NCI-H82 (cell line): ENCODE results near the gene SGF29.
A peak's percentile ranks its signal among the peaks of the same experiment; 100 is the strongest.
"Not testable (repeated sequence)": the region's sequence is repeated elsewhere in the genome, so short reads cannot be mapped to it uniquely, and the experiment has no call there.

Experiments
- DNase-seq: peaks from one replicate; lab custom pipeline; 2025; lab: John Stamatoyannopoulos, UW

Gene SGF29

GRCh38 chr16:28532940-28533647 lies 20.6 kb upstream of the SGF29 start:
- no peak for DNase-seq

- no peak for DNase-seq
Measured at GRCh38 chr16:28534542-28535373, 19.0 kb upstream of the SGF29 start.

GRCh38 chr16:28537076-28537475 lies 16.6 kb upstream of the SGF29 start:
- no peak for DNase-seq

- DNase-seq: no peak
Measured at GRCh38 chr16:28537964-28538732, 15.6 kb upstream of the SGF29 start.

- no peak for DNase-seq
Measured at GRCh38 chr16:28538733-28539596, 14.8 kb upstream of the SGF29 start, which contains the start of gene NUPR1. TSS of gene NUPR1 (minus strand) at chr16:28538974. CDS start at chr16:28538907, 67 bp downstream.

- DNase-seq: no peak
Measured at GRCh38 chr16:28540346-28540745, 13.4 kb upstream of the SGF29 start.

- no peak for DNase-seq
Measured at GRCh38 chr16:28542646-28543045, 11.1 kb upstream of the SGF29 start.

- DNase-seq: no peak
Measured at GRCh38 chr16:28543072-28543471, 10.6 kb upstream of the SGF29 start.

GRCh38 chr16:28544998-28545397 lies 8.7 kb upstream of the SGF29 start:
- no peak for DNase-seq

GRCh38 chr16:28545964-28546363 lies 7.8 kb upstream of the SGF29 start:
- DNase-seq: not testable (repeated sequence)

- no peak for DNase-seq
Measured at GRCh38 chr16:28546626-28547025, 7.1 kb upstream of the SGF29 start.

- DNase-seq: no peak
Measured at GRCh38 chr16:28548306-28548802, 5.4 kb upstream of the SGF29 start.

- DNase-seq: no peak
Measured at GRCh38 chr16:28549301-28549899, 4.3 kb upstream of the SGF29 start.

- no peak for DNase-seq
Measured at GRCh38 chr16:28554634-28555423, 1.1 kb downstream of the SGF29 start.

GRCh38 chr16:28555561-28555960 lies 1.8 kb downstream of the SGF29 start:
- no peak for DNase-seq

GRCh38 chr16:28556914-28557320 lies 3.2 kb downstream of the SGF29 start:
- peak; percentile 77 for DNase-seq

- DNase-seq: no peak
Measured at GRCh38 chr16:28558456-28558855, 4.7 kb downstream of the SGF29 start.

GRCh38 chr16:28561557-28562187 lies 8.0 kb downstream of the SGF29 start:
- no peak for DNase-seq

GRCh38 chr16:28562199-28562598 lies 8.5 kb downstream of the SGF29 start:
- DNase-seq: no peak

- DNase-seq: no peak
Measured at GRCh38 chr16:28563218-28563617, 9.5 kb downstream of the SGF29 start.
